ENCODE data around the gene MYO3B. TPM values are rescaled to one million over a fixed set of nuclear protein-coding genes. Genes with fewer than 3 reads are reported as not detected.
"Not testable (repeated sequence)": the region's sequence is repeated elsewhere in the genome, so short reads cannot be mapped to it uniquely, and the experiment has no call there.

The MYO3B gene
- total RNA-seq, 1 experiment from 2014 or later: not detected

DNA sequence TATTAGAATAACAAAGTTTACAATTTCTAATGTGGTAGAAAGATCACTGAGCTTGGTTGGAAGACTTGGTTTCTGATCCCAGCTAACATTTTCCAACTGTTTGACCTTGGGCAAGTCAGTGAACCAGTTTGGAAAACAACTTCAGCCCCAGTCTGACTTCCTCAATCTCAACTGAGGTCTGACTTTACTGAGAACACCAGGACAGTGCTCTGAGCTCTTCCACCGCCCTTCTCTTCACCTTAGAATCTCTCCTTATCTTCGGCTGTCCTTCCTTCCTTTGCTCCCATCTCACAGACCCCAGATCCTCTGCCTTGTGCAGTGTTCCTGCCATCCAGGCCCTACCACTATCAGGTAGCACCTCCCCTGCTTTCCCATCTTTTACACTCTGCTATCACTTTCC is 343.4 kb downstream of the MYO3B start:
- no peaks in the 10 kb centered on the region for H3K36me3 ChIP-seq
- DNase-seq (ENCODE audit: low read depth in 1 of 2, low spot score in 2 of 2): no peak
- H3K27ac ChIP-seq: no peak overlapping the region
- H3K27me3 ChIP-seq (replicated peaks): no peaks in the 10 kb centered on the region
- no peak overlapping the region for H3K4me3 ChIP-seq
- H3K9me3 ChIP-seq (replicated peaks): no peaks in the 10 kb centered on the region
- peaks cover 20% of the 10 kb centered on the region for H3K4me1 ChIP-seq (replicated peaks)

DNA sequence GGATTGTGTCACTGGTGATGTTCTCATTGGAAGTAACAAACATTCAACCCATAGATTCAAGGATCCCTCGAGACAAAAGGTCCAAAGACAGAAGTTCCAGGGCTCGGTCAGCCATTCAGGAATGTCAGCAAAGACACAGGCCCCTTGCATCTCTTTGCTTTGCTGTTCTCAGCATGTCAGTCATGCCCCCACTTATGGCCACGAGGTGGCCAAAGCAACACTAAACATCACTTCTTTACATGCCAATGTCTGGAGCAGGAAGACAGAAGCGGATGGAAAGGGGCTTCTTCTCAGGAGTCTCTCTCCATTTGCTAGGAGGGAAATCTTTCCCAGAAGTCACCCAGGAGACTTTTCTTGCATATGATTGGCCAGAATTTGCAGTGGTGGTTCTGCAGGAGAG is 345.6 kb downstream of the MYO3B start:
- Histone ChIP-seq H3K9me3 (replicated peaks) (no peaks in the 10 kb centered on the region), H3K27me3 (replicated peaks) (no peaks in the 10 kb centered on the region), H3K36me3 (no peaks in the 10 kb centered on the region), H3K4me1 (replicated peaks) (peaks cover 31% of the 10 kb centered on the region), H3K4me3 (no peak overlapping the region), H3K27ac (no peak overlapping the region)
- DNase-seq (ENCODE audit: low read depth in 1 of 2, low spot score in 2 of 2): no peak

DNA sequence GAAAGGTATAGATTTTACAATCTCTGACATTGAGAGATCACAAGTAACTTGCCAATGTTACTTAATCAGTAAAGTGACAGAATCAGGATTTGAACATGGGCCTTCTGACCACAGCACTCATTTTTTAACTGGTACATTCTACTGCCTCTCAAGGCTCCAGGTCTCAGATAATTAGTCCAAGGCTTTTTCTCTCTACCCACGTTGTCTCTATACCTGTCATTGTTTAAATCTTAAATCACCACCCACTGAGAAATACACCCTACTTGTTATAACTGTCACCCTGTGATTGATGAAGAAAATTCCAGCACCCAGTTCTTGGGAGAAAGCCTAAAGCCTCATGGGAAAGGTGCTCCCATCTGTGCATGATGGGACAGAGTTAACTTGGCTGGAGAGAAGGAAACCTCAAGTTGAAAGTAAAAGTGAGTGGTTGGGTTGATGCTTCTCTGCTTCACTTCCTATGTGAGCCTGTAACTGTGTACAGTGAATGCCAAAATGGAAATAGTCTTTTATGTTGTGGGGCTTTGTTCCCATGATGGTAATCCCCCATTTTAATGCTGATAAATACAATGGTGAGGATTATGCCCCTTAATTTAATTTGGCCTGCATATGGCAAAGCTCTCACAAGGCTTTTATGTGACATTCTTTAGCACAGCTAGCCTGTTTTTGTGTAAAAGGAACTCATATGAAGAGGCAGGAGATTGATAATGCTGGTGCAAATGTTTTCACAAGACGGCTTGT is 347.1 kb downstream of the MYO3B start:
- Histone ChIP-seq H3K27ac (peak overlapping the region; percentile 84), H3K9me3 (replicated peaks) (no peaks in the 10 kb centered on the region), H3K4me3 (no peak overlapping the region), H3K27me3 (replicated peaks) (no peaks in the 10 kb centered on the region), H3K36me3 (no peaks in the 10 kb centered on the region), H3K4me1 (replicated peaks) (peaks cover 34% of the 10 kb centered on the region)
- DNase-seq (ENCODE audit: low read depth in 1 of 2, low spot score in 2 of 2): no peak

DNA sequence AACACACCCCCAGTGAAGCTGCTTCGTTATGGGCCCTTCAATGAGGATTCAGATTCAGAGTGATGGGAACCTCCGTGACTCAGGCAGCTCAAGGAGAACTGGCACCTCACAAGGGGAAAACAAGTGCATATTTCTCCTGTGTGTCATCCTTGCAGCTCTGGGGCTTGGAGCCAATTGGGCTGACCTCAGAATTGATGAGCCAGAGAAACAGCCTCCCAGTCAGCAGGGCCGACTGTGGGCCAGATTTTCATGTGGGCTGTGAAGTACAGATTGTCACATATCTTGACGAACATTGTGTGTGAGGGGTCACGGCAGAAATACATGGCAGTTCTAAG is 347.6 kb downstream of the MYO3B start:
- Histone ChIP-seq H3K4me1 (replicated peaks) (peaks cover 39% of the 10 kb centered on the region), H3K27me3 (replicated peaks) (no peaks in the 10 kb centered on the region), H3K4me3 (no peak overlapping the region), H3K27ac (peak overlapping the region; percentile 84), H3K9me3 (replicated peaks) (no peaks in the 10 kb centered on the region), H3K36me3 (no peaks in the 10 kb centered on the region)
- peak; percentile 92 to 94 for DNase-seq (ENCODE audit: low read depth in 1 of 2, low spot score in 2 of 2)

DNA sequence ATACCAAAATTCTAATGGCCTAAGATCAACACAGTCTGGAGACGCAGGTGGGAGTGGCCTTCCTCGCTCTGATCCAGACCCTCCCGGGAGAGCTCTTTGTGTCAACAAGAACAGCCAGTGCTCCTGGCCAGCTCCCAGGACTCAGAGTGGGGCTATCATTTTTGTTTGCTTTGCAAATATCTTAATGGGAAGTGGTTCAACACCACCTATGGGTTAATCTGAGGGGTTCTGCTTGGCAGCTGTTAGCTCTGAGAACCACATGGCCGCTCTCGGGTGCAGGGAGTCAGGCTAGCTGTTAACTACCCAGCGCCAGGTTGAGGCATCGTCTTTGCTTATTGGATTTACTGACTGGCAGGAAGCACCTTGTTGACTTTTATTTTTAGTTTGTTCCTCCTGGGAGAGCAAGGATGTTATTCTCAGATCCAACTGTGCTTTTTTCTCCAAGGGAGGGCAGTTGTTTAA is 352.4 kb downstream of the MYO3B start:
- no peaks in the 10 kb centered on the region for H3K36me3 ChIP-seq
- H3K4me1 ChIP-seq (replicated peaks): peaks cover 39% of the 10 kb centered on the region
- H3K27me3 ChIP-seq (replicated peaks): no peaks in the 10 kb centered on the region
- H3K4me3 ChIP-seq: no peak overlapping the region
- H3K27ac ChIP-seq: no peak overlapping the region
- DNase-seq (ENCODE audit: low read depth in 1 of 2, low spot score in 2 of 2): peak; percentile 63 to 70
- no peaks in the 10 kb centered on the region for H3K9me3 ChIP-seq (replicated peaks)

DNA sequence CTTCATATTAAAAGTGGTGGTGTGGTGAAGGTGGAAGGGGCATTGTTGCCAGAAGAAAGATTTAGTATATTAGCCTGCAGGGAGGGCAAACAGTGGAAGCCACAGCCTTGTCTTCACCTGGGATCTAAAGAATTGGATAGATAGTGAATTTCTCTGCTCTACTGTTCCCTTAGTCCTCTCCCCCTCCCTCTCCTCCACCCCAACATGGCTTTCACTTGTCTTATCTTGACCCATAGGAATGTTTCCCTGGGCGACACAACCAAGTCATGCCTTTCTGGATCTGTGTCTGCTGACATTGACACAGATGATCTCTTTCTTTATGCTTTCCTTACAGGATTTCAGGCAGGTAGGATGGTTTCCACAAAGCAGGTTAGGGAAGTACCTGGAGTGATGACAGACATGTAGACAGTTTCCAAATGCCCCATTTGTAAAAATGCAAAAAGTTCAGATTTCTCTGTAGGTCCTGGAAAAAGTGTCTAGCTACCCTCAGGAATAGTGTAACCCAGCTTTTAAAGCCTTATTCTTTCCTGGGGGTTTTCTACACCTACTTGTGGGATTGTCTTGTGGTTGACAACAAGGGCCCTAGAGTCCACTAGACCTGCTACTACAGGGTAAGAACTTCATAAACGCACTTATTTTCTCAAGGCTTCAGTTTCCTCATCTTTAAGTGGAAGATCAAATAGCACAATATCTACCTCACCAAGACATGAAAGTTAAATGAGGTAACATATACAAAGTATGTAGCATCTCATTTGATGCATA is 353.0 kb downstream of the MYO3B start:
- Histone ChIP-seq H3K27ac (no peak overlapping the region), H3K4me1 (replicated peaks) (peaks cover 32% of the 10 kb centered on the region), H3K27me3 (replicated peaks) (no peaks in the 10 kb centered on the region), H3K4me3 (no peak overlapping the region), H3K36me3 (no peaks in the 10 kb centered on the region), H3K9me3 (replicated peaks) (no peaks in the 10 kb centered on the region)
- no peak for DNase-seq (ENCODE audit: low read depth in 1 of 2, low spot score in 2 of 2)

DNA sequence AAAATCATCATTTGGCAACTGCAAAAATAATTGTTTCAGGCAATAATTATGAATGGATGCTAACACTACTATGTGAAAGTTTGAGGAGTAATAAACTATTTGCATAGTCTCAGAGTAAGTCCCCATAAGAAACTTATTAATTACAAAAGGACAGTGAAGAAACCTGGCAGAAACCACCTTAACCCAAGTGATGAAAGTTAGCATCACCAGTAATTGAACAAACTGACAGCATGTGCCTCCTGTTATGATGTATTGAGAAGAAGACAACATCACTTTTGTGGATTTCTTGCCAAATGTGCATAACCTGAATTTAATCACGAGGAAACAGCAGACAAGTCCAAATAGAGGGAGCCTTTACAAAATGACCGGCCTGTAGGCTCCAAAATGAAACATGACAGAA is 353.9 kb downstream of the MYO3B start:
- Histone ChIP-seq H3K36me3 (no peaks in the 10 kb centered on the region), H3K27ac (no peak overlapping the region), H3K4me3 (no peak overlapping the region), H3K27me3 (replicated peaks) (no peaks in the 10 kb centered on the region), H3K4me1 (replicated peaks) (peaks cover 23% of the 10 kb centered on the region), H3K9me3 (replicated peaks) (no peaks in the 10 kb centered on the region)
- DNase-seq (ENCODE audit: low read depth in 1 of 2, low spot score in 2 of 2): no peak

DNA sequence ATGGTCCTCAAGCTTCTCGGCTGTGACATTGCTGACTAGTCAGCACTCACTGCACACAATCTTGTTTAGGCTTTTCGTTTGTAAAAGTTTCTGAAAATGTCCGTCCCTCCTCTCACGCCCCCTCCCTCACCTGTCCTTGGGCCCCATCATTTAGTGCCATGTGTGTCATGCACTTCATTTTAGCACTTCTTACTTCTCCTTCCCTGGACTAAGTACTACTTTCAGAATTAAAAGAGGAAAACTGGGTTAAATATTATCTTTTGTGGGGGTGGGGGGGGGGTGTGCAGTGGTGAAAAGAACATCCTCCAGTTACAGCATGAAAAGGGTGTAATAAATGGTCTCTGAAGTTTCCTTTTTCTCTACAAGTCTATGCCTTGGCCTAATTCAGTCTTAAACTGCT is 355.2 kb downstream of the MYO3B start:
- DNase-seq (ENCODE audit: low read depth in 1 of 2, low spot score in 2 of 2): no peak
- no peaks in the 10 kb centered on the region for H3K36me3 ChIP-seq
- H3K9me3 ChIP-seq (replicated peaks): no peaks in the 10 kb centered on the region
- H3K27me3 ChIP-seq (replicated peaks): no peaks in the 10 kb centered on the region
- H3K4me1 ChIP-seq (replicated peaks): peaks cover 18% of the 10 kb centered on the region
- no peak overlapping the region for H3K4me3 ChIP-seq
- no peak overlapping the region for H3K27ac ChIP-seq

DNA sequence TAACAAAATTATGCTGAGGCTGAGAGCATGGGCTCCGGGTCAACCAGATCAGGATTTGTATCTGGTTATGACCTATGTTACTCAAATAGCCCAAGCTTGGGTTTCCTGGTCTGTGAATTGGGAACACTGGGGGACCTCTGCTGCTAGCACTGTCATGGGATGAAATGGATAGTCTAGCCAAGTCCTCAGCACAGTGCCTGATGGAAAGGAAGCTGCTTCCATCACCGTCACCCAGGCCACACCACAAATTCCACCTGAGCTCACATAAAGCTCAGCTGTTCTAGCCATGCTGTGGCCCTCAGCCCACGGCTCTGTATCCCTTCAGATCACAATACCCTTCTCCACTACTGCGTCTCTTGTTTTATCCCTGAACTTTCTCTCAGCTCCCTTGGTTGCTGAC is 357.6 kb downstream of the MYO3B start:
- H3K4me3 ChIP-seq: no peak overlapping the region

DNA sequence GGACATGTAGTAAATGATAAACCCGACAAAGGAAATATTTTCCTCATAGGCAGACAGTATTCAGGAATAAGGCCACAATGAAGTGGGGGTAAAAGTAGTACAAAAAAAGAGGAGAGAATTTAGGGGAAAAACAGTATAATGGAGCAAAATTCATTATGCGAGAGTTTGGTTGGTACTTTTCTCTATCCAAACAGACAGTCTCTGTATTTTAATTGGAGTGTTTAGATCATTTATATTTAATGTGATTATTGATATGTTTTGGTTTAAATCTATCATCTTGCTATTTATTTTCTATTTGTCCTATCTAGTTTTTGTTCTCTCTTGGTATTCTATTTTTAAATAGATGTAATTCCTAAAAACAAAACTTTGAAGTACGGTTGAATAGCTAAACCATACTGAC is 366.9 kb downstream of the MYO3B start:
- Histone ChIP-seq H3K36me3 (no peaks in the 10 kb centered on the region), H3K27me3 (replicated peaks) (no peaks in the 10 kb centered on the region), H3K4me3 (no peak overlapping the region), H3K9me3 (replicated peaks) (0 out of 2 replicates have a peak, but pooled peaks cover 2% of the 10 kb centered on the region), H3K4me1 (replicated peaks) (no peaks in the 10 kb centered on the region), H3K27ac (no peak overlapping the region)
- no peak for DNase-seq (ENCODE audit: low read depth in 1 of 2, low spot score in 2 of 2)

More for the DNA sequence above, 357.6 kb downstream of the MYO3B start:
- DNase-seq (ENCODE audit: low read depth in 1 of 2, low spot score in 2 of 2): no peak
- Histone ChIP-seq H3K27ac (no peak overlapping the region), H3K27me3 (replicated peaks) (no peaks in the 10 kb centered on the region), H3K9me3 (replicated peaks) (no peaks in the 10 kb centered on the region), H3K4me1 (replicated peaks) (peaks cover 9% of the 10 kb centered on the region), H3K36me3 (no peaks in the 10 kb centered on the region)

DNA sequence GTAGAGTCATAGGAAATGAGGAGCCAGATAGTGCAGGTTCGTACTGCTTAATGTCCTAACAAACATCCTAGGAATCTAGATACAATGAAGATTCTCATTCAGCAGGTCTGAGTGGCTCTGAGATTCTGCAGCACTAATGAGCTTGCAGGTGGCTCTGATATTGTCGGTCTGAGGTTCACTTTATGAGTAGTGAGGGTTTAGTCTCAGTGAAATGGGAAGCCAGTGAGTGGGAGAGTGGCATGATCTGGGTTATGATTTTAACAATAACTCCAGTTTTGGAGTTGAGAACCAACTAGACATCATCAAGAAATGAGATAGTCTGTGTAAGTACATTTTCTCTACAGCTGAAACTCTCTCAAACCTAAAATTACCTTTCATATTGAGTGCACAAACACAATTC is 370.4 kb downstream of the MYO3B start:
- Histone ChIP-seq H3K9me3 (replicated peaks) (0 out of 2 replicates have a peak, but pooled peaks cover 2% of the 10 kb centered on the region), H3K27me3 (replicated peaks) (no peaks in the 10 kb centered on the region), H3K27ac (no peak overlapping the region), H3K4me1 (replicated peaks) (no peaks in the 10 kb centered on the region), H3K36me3 (no peaks in the 10 kb centered on the region), H3K4me3 (no peak overlapping the region)
- no peak for DNase-seq (ENCODE audit: low read depth in 1 of 2, low spot score in 2 of 2)

DNA sequence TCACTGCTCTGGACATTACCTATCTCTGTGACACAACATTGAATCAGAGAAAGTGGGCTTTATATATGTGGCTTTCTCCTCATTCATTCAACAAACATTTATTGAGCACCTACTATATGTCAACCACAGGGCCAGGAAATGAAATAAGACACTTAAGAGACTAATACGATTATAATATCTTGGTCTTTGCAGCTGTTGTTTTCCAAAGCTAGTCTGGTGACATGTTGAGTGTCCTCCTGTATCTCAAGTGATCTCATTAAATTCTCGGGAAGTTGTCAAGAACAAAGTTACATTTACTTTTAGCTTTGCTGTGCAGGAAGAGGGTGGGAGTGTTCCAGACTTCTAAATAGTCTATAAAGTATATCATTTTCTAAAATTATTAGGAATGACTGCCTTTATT is 372.6 kb downstream of the MYO3B start:
- Histone ChIP-seq H3K4me3 (no peak overlapping the region), H3K4me1 (replicated peaks) (peaks cover 9% of the 10 kb centered on the region), H3K9me3 (replicated peaks) (no peaks in the 10 kb centered on the region), H3K36me3 (no peaks in the 10 kb centered on the region), H3K27ac (no peak overlapping the region), H3K27me3 (replicated peaks) (no peaks in the 10 kb centered on the region)
- DNase-seq (ENCODE audit: low read depth in 1 of 2, low spot score in 2 of 2): no peak

DNA sequence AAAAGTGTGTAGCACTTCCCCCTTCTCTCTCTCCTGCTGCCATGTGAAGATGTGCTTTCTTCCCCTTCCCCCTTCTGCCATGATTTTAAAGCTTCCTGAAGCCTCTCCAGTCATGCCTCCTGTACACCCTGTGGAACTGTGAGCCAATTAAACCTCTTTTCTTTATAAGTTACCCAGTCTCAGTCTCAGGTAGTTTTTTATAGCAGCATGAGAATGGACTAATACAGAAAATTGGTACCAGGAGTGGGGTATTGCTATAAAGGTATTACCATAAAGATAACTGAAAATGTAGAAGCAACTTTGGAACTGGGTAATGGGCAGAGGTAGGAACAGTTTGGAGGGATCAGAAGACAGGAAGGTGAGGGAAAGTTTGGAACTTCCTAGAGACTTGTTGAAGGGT is 374.0 kb downstream of the MYO3B start:
- not testable (repeated sequence) for H3K9me3 ChIP-seq (replicated peaks); H3K27me3 ChIP-seq (replicated peaks); H3K27ac ChIP-seq; DNase-seq (ENCODE audit: low read depth in 1 of 2, low spot score in 2 of 2); H3K4me1 ChIP-seq (replicated peaks); H3K36me3 ChIP-seq; H3K4me3 ChIP-seq

DNA sequence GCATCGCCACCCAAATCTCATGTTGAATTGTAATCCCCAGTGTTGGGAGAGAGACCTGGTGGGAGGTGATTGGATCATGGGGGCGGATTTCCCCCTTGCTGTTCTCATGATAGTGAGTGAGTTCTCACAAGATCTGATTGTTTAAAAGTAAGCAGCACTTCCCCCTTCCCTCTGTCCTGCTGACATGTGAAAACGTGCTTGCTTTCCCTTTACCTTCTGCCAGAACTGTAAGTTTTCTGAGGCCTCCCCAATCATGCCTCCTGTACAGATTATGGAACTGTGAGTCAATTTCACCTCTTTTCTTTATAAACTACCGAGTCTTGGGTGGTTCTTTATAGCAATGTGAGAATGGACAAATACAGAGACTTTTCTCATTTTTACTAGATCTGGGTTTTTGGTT is 375.8 kb downstream of the MYO3B start:
- no peaks in the 10 kb centered on the region for H3K27me3 ChIP-seq (replicated peaks)
- H3K9me3 ChIP-seq (replicated peaks): no peaks in the 10 kb centered on the region
- no peak for DNase-seq (ENCODE audit: low read depth in 1 of 2, low spot score in 2 of 2)
- H3K4me1 ChIP-seq (replicated peaks): peaks cover 9% of the 10 kb centered on the region
- no peaks in the 10 kb centered on the region for H3K36me3 ChIP-seq
- H3K27ac ChIP-seq: no peak overlapping the region
- H3K4me3 ChIP-seq: no peak overlapping the region

Measured in SJSA1 (cell line).